GM12878 (cell line): ENCODE results near the gene USP34. TPM values are rescaled to one million over a fixed set of nuclear protein-coding genes. Genes with fewer than 3 reads are reported as not detected.

ENCODE experiments used
- ATAC-seq: fragments of 200-7000 bp; cut with Tn5 transposase; 3 replicates; pipeline ENCODE4 v1.9.1; 2020; ENCODE audit warnings: mild to moderate bottlenecking, moderate library complexity
- BruUV-seq: library from RNA; stranded (reverse); fragments of 400-500 nt; replicated peaks from 2 replicates; lab custom pipeline; 2021; lab: Mats Ljungman, UMichigan
- CTCF ChIA-PET: fragments of 300-600 bp; sonication (Branson Sonifier 250); formaldehyde crosslinking; extraction: SDS; loops from one replicate; lab custom pipeline; 2021; ENCODE audit warnings: inconsistent platforms; lab: Yijun Ruan, JAX
- POLR2A ChIA-PET: fragments of 350-600 bp; formaldehyde crosslinking; extraction: SDS; loops from one replicate; lab custom pipeline; 2021; ENCODE audit warnings: inconsistent platforms; lab: Charles Lee
- RAD21 ChIA-PET: fragments of 300-600 bp; sonication (Branson Sonifier 250); formaldehyde crosslinking; loops from one replicate; lab custom pipeline; 2023; ENCODE audit warnings: antibody characterized with exemption; ENCODE audit not compliant: unreplicated experiment; lab: Charles Lee
- SMC1A ChIA-PET: fragments of 300-600 bp; sonication (Branson Sonifier 250); formaldehyde crosslinking; loops from one replicate; lab custom pipeline; 2023; ENCODE audit not compliant: unreplicated experiment, uncharacterized antibody; lab: Charles Lee
- DNase-seq: peaks from one replicate; pipeline ENCODE4 v3.0.0-alpha.2; 2011; ENCODE audit warnings: low read depth, low spot score
- FAIRE-seq: peaks from 3 replicates; lab custom pipeline; 2011; peaks lifted over from hg19 to GRCh38; lab: Jason Lieb, UNC
- H2AFZ ChIP-seq: 2 replicates; pipeline ENCODE4 v1.6.0; 2011; ENCODE audit warnings: low read depth, low read length, control low read depth; ENCODE audit not compliant: control insufficient read depth
- H3K27ac ChIP-seq: 2 replicates; pipeline ENCODE4 v1.5.1; 2011; ENCODE audit warnings: control low read depth; ENCODE audit not compliant: control insufficient read depth, insufficient read depth
- H3K27me3 ChIP-seq, 2 experiments: replicated peaks in 1 of 2; 2 replicates each; pipeline versions ENCODE4 v1.6.0 to v1.6.1; 2011; ENCODE audit warnings: low read length in 1 of 2; ENCODE audit not compliant: control insufficient read depth in 2 of 2, insufficient read depth in 2 of 2
- H3K36me3 ChIP-seq, 2 experiments: 2 replicates each; pipeline ENCODE4 v1.5.1; 2011; ENCODE audit warnings: low read length in 1 of 2; ENCODE audit not compliant: control insufficient read depth in 2 of 2, insufficient read depth in 2 of 2
- H3K4me1 ChIP-seq: 2 replicates; pipeline ENCODE4 v1.6.1; 2011; ENCODE audit warnings: mild to moderate bottlenecking, low read length, moderate library complexity, mixed read lengths; ENCODE audit not compliant: control insufficient read depth, insufficient read depth
- H3K4me2 ChIP-seq: 2 replicates; pipeline ENCODE4 v1.6.0; 2011; ENCODE audit warnings: control low read depth; ENCODE audit not compliant: control insufficient read depth, insufficient read depth
- H3K4me3 ChIP-seq: fragments of 200-600 bp; sonication (generic); 2 replicates; pipeline ENCODE4 v1.5.1; 2016
- H3K79me2 ChIP-seq: 2 replicates; pipeline ENCODE4 v1.6.0; 2011; ENCODE audit warnings: low read length; ENCODE audit not compliant: control insufficient read depth, insufficient read depth
- H3K9ac ChIP-seq: 2 replicates; pipeline ENCODE4 v1.8.0; 2011; ENCODE audit warnings: low read length, control low read depth, mixed read lengths; ENCODE audit not compliant: control insufficient read depth, insufficient read depth
- H3K9me3 ChIP-seq: replicated peaks from 3 replicates; pipeline ENCODE4 v1.5.1; 2011; ENCODE audit warnings: mild to moderate bottlenecking, low read length; ENCODE audit not compliant: control insufficient read depth, insufficient read depth
- H4K20me1 ChIP-seq: 2 replicates; pipeline ENCODE4 v1.6.0; 2011; ENCODE audit not compliant: control insufficient read depth, insufficient read depth
- ATF7 ChIP-seq: fragments of 450-650 bp; IDR thresholded peaks from 2 replicates; pipeline ENCODE4 v1.6.1; 2016; ENCODE audit warnings: low read depth, mild to moderate bottlenecking
- CHD2 ChIP-seq: IDR thresholded peaks from 2 replicates; pipeline ENCODE4 v1.6.1; 2011; ENCODE audit warnings: low read depth, low read length, improper control_type of control experiment, borderline replicate concordance
- CREM ChIP-seq: IDR thresholded peaks from 2 replicates; pipeline ENCODE4 v1.6.1; 2014; ENCODE audit warnings: antibody characterized with exemption, low read depth
- GABPA ChIP-seq: IDR thresholded peaks from 2 replicates; pipeline ENCODE4 v1.6.1; 2014; ENCODE audit warnings: antibody characterized with exemption, low read depth, mild to moderate bottlenecking, inconsistent platforms
- KLF5 ChIP-seq: fragments of 450-650 bp; IDR thresholded peaks from 2 replicates; pipeline ENCODE4 v1.6.1; 2014; ENCODE audit warnings: mild to moderate bottlenecking; ENCODE audit not compliant: partially characterized antibody
- NBN ChIP-seq: fragments of 450-650 bp; IDR thresholded peaks from 2 replicates; pipeline ENCODE4 v1.6.1; 2016
- SMAD5 ChIP-seq: IDR thresholded peaks from 2 replicates; pipeline ENCODE4 v1.6.1; 2016; ENCODE audit warnings: antibody characterized with exemption, low read depth
- TAF1 ChIP-seq: IDR thresholded peaks from 2 replicates; pipeline ENCODE4 v1.6.1; 2011; ENCODE audit warnings: mild to moderate bottlenecking, low read depth, low read length, borderline replicate concordance
- WRNIP1 ChIP-seq: IDR thresholded peaks from 2 replicates; pipeline ENCODE4 v1.6.1; 2011; ENCODE audit warnings: low read depth, low read length, improper control_type of control experiment, borderline replicate concordance
- YBX1 ChIP-seq: fragments of 450-650 bp; IDR thresholded peaks from 2 replicates; pipeline ENCODE4 v1.6.1; 2016; ENCODE audit warnings: antibody characterized with exemption
- ZNF274 ChIP-seq: IDR thresholded peaks from one replicate; pipeline ENCODE4 v1.8.0; 2011; ENCODE audit not compliant: insufficient read length, insufficient read depth
- ZNF687 ChIP-seq: fragments of 450-650 bp; IDR thresholded peaks from 2 replicates; pipeline ENCODE4 v1.6.1; 2017; ENCODE audit warnings: mild to moderate bottlenecking, moderate library complexity
- WGBS: methylation state at CpG from one replicate; pipeline ENCODE4 v1.1.6; 2016; ENCODE audit warnings: low lambda C conversion rate; ENCODE audit not compliant: insufficient replicate concordance, insufficient coverage; ENCODE audit errors: missing lambda C conversion rate; 5-methylcytosine and 5-hydroxymethylcytosine counted together
- in situ Hi-C: fragments of 300-500 bp; cut with MboI; formaldehyde crosslinking; loops from 9 replicates; pipeline ENCODE4 v1.14.3; 2018; ENCODE audit warnings: mixed read lengths
- intact Hi-C: fragments of 100-400 bp; cut with micrococcal nuclease; formaldehyde crosslinking; loops from one replicate; pipeline ENCODE4 v1.14.2; 2022; ENCODE audit not compliant: unreplicated experiment
- polyA plus RNA-seq, 11 experiments: library from polyadenylated mRNA; depleted of rRNA in 4 of 11; unstranded in 6 of 11; stranded (reverse) in 5 of 11; fragments of >200 nt; fragmentation: Nextera tagmentation in 4 of 11; fragmentation: Illumina TruSeq in 1 of 11; extraction: Ambion mirVana in 4 of 11; extraction: Trizol in 1 of 11; gene quantifications; 1 replicate in 1 of 11; 2 replicates in 10 of 11; pipeline versions ENCODE4 v1.2.1 to v1.2.3, GENCODE V29; 2011 to 2016; ENCODE audit warnings: inconsistent platforms in 2 of 11, missing spikeins in 2 of 11, low read depth in 1 of 11
- total RNA-seq, 4 experiments: library from RNA; depleted of rRNA in 3 of 4; stranded (reverse); fragments of >200 nt in 3 of 4; fragmentation: Illumina TruSeq in 1 of 4; extraction: Trizol in 1 of 4; gene quantifications; 2 replicates each; pipeline versions ENCODE4 v1.2.1 to v1.2.3, GENCODE V29; 2013 to 2021
- TF ChIP-seq, protein P1 (sequence below): fragments of 450-650 bp; IDR thresholded peaks from 2 replicates; pipeline ENCODE4 v1.6.1; 2017; ENCODE audit warnings: mild to moderate bottlenecking, low read depth, inconsistent platforms; ENCODE audit not compliant: poor library complexity, severe bottlenecking
- TF ChIP-seq, protein P2 (sequence below): IDR thresholded peaks from 2 replicates; pipeline ENCODE4 v1.6.1; 2012; ENCODE audit warnings: improper control_type of control experiment, low read depth, low read length; ENCODE audit not compliant: insufficient replicate concordance

The USP34 gene
- total and polyA plus RNA-seq, 10 of the 15 experiments (the other 5 are each of a cell fraction or from before 2014, with no cell fraction given) = 26.2 to 106 (median 62.1) TPM

- POLR2A ChIA-PET = interaction anchor here (0.9 kb wide), 1 partner anchor 10 kb away, joined by 3 read pairs; no protein-coding TSS in a partner anchor
- 96% methylated on average over 5 of the region's 5 CpGs for WGBS
- TF ChIP-seq CHD2 (no peak), ATF7 (no peak), SMAD5 (no peak), TAF1 (no peak), YBX1 (no peak), ZNF274 (no peak), ZNF687 (no peak), KLF5 (no peak), GABPA (no peak), NBN (no peak), WRNIP1 (no peak), CREM (no peak)
- TF ChIP-seq, protein P1, sequence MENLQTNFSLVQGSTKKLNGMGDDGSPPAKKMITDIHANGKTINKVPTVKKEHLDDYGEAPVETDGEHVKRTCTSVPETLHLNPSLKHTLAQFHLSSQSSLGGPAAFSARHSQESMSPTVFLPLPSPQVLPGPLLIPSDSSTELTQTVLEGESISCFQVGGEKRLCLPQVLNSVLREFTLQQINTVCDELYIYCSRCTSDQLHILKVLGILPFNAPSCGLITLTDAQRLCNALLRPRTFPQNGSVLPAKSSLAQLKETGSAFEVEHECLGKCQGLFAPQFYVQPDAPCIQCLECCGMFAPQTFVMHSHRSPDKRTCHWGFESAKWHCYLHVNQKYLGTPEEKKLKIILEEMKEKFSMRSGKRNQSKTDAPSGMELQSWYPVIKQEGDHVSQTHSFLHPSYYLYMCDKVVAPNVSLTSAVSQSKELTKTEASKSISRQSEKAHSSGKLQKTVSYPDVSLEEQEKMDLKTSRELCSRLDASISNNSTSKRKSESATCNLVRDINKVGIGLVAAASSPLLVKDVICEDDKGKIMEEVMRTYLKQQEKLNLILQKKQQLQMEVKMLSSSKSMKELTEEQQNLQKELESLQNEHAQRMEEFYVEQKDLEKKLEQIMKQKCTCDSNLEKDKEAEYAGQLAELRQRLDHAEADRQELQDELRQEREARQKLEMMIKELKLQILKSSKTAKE = no peak
- TF ChIP-seq, protein P2, sequence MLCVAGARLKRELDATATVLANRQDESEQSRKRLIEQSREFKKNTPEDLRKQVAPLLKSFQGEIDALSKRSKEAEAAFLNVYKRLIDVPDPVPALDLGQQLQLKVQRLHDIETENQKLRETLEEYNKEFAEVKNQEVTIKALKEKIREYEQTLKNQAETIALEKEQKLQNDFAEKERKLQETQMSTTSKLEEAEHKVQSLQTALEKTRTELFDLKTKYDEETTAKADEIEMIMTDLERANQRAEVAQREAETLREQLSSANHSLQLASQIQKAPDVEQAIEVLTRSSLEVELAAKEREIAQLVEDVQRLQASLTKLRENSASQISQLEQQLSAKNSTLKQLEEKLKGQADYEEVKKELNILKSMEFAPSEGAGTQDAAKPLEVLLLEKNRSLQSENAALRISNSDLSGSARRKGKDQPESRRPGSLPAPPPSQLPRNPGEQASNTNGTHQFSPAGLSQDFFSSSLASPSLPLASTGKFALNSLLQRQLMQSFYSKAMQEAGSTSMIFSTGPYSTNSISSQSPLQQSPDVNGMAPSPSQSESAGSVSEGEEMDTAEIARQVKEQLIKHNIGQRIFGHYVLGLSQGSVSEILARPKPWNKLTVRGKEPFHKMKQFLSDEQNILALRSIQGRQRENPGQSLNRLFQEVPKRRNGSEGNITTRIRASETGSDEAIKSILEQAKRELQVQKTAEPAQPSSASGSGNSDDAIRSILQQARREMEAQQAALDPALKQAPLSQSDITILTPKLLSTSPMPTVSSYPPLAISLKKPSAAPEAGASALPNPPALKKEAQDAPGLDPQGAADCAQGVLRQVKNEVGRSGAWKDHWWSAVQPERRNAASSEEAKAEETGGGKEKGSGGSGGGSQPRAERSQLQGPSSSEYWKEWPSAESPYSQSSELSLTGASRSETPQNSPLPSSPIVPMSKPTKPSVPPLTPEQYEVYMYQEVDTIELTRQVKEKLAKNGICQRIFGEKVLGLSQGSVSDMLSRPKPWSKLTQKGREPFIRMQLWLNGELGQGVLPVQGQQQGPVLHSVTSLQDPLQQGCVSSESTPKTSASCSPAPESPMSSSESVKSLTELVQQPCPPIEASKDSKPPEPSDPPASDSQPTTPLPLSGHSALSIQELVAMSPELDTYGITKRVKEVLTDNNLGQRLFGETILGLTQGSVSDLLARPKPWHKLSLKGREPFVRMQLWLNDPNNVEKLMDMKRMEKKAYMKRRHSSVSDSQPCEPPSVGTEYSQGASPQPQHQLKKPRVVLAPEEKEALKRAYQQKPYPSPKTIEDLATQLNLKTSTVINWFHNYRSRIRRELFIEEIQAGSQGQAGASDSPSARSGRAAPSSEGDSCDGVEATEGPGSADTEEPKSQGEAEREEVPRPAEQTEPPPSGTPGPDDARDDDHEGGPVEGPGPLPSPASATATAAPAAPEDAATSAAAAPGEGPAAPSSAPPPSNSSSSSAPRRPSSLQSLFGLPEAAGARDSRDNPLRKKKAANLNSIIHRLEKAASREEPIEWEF = no peak
These were observed 216.4 kb downstream of the USP34 start for GRCh38 chr2:61254536-61254935.

More at GRCh38 chr2:61254536-61254935, 216.4 kb downstream of the USP34 start:
- no peak overlapping the region for H3K4me2 ChIP-seq
- H2AFZ ChIP-seq = no peak overlapping the region
- no TSS peak for BruUV-seq
- ChIA-PET RAD21 (no interaction called here), SMC1A (interaction anchor here (0.6 to 1.6 kb wide), 4 partner anchors 15 to 78 kb away, joined by 3 to 5 read pairs (median 3); no protein-coding TSS in a partner anchor), CTCF (interaction anchor here (1.9 kb wide), 1 partner anchor 10 kb away, joined by 12 read pairs; no protein-coding TSS in a partner anchor)
- H3K79me2 ChIP-seq = no peaks in the 10 kb centered on the region
- intact Hi-C loops (no loop called here), in situ Hi-C loops (no loop called here)
- H3K27me3 ChIP-seq = no peaks in the 10 kb centered on the region
- H3K4me3 ChIP-seq = no peak overlapping the region
- no peak overlapping the region for H3K9ac ChIP-seq
- FAIRE-seq (no peak), DNase-seq (no peak), ATAC-seq (no peak)
- H3K27ac ChIP-seq = no peak overlapping the region
- no peaks in the 10 kb centered on the region for H3K9me3 ChIP-seq
- no peaks in the 10 kb centered on the region for H3K4me1 ChIP-seq
- H4K20me1 ChIP-seq = no peaks in the 10 kb centered on the region
- peaks cover 0 to 17% of the 10 kb centered on the region in 2 experiments; a peak in 2 of 4 replicates for H3K36me3 ChIP-seq
